ENCODE data around the gene POLE4. TPM values are rescaled to one million over a fixed set of nuclear protein-coding genes. Genes with fewer than 3 reads are reported as not detected.

The POLE4 gene
- total and polyA plus RNA-seq, 12 donors = 16.7 to 93.0 (median 71.1) TPM

- DNase-seq = no peak
- no peaks in the 10 kb centered on the region for H3K27me3 ChIP-seq
- no peaks in the 10 kb centered on the region for H3K4me1 ChIP-seq (replicated peaks in 1 of 2)
- no peaks in the 10 kb centered on the region for H3K36me3 ChIP-seq (replicated peaks in 1 of 2)
- WGBS, 4 donors = 94 to 99% (median 96%) methylated on average over 4 of the region's 4 CpGs
- intact Hi-C loops (cut with DNase I) = no loop called here
- no peak overlapping the region for H3K27ac ChIP-seq
- no peak for TF ChIP-seq POLR2A (IDR thresholded peaks at IDR 0.05)
- TF ChIP-seq, protein P1, sequence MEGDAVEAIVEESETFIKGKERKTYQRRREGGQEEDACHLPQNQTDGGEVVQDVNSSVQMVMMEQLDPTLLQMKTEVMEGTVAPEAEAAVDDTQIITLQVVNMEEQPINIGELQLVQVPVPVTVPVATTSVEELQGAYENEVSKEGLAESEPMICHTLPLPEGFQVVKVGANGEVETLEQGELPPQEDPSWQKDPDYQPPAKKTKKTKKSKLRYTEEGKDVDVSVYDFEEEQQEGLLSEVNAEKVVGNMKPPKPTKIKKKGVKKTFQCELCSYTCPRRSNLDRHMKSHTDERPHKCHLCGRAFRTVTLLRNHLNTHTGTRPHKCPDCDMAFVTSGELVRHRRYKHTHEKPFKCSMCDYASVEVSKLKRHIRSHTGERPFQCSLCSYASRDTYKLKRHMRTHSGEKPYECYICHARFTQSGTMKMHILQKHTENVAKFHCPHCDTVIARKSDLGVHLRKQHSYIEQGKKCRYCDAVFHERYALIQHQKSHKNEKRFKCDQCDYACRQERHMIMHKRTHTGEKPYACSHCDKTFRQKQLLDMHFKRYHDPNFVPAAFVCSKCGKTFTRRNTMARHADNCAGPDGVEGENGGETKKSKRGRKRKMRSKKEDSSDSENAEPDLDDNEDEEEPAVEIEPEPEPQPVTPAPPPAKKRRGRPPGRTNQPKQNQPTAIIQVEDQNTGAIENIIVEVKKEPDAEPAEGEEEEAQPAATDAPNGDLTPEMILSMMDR (IDR thresholded peaks at IDR 0.05) = no peak
- H3K4me3 ChIP-seq = no peak overlapping the region
- H3K9me3 ChIP-seq (replicated peaks in 1 of 3) = no peaks in the 10 kb centered on the region
Observed at GRCh38 chr2:75007061-75007460, 48.6 kb downstream of the POLE4 start.

- 85 to 96% (median 93%) methylated on average over 3 to 4 of the region's 4 CpGs for WGBS, 4 donors
- Histone ChIP-seq H3K4me3 (no peak overlapping the region), H3K36me3 (replicated peaks in 1 of 2) (no peaks in the 10 kb centered on the region), H3K27me3 (no peaks in the 10 kb centered on the region), H3K4me1 (replicated peaks in 1 of 2) (no peaks in the 10 kb centered on the region), H3K27ac (no peak overlapping the region), H3K9me3 (replicated peaks in 1 of 3) (no peaks in the 10 kb centered on the region)
- intact Hi-C loops (cut with DNase I) = no loop called here
- no peak for DNase-seq
- TF ChIP-seq, protein P1 (IDR thresholded peaks at IDR 0.05) = no peak
- no peak for TF ChIP-seq POLR2A (IDR thresholded peaks at IDR 0.05)
Observed at GRCh38 chr2:75007819-75008218, 49.4 kb downstream of the POLE4 start.

- Histone ChIP-seq H3K27me3 (no peaks in the 10 kb centered on the region), H3K4me1 (replicated peaks in 1 of 2) (no peaks in the 10 kb centered on the region), H3K9me3 (replicated peaks in 1 of 3) (no peaks in the 10 kb centered on the region), H3K4me3 (no peak overlapping the region), H3K27ac (no peak overlapping the region), H3K36me3 (replicated peaks in 1 of 2) (no peaks in the 10 kb centered on the region)
- 89 to 100% (median 96%) methylated on average over 1 of the region's 1 CpG for WGBS, 4 donors
- DNase-seq = no peak
- TF ChIP-seq POLR2A (IDR thresholded peaks at IDR 0.05) = no peak
- TF ChIP-seq, protein P1 (IDR thresholded peaks at IDR 0.05) = no peak
- intact Hi-C loops (cut with DNase I) = no loop called here
Observed at GRCh38 chr2:75010571-75010970, 52.1 kb downstream of the POLE4 start.

DNA sequence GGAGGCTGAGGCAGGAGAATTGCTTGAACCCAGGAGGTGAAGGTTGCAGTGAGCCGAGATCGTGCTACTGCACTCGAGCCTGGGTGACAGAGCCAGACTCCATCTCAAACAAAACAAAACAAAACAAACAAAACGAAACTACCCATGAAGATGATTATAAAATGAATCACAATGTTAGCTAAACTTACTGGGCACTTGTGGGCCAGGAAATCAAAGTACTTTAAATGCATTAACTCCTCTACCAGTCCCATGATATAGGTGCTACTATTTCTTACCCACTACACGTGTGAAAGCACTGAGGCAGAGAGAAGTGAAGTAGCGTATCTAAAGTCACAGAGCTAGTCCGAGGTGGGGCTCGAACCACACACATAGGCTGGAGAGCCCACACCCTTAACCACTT is 53.6 kb downstream of the POLE4 start:
- Histone ChIP-seq H3K9me3 (replicated peaks in 1 of 3) (no peaks in the 10 kb centered on the region), H3K36me3 (replicated peaks in 1 of 2) (no peaks in the 10 kb centered on the region), H3K4me1 (replicated peaks in 1 of 2) (no peaks in the 10 kb centered on the region), H3K27me3 (no peaks in the 10 kb centered on the region), H3K4me3 (no peak overlapping the region), H3K27ac (no peak overlapping the region)
- TF ChIP-seq, protein P1 (IDR thresholded peaks at IDR 0.05) = no peak
- TF ChIP-seq POLR2A (IDR thresholded peaks at IDR 0.05) = no peak
- no peak for DNase-seq
- 82 to 88% (median 86%) methylated on average over 8 of the region's 8 CpGs for WGBS, 4 donors
- intact Hi-C loops (cut with DNase I) = no loop called here
